A549 (cell line): ENCODE measurements around the gene ELAC2. TPM values are rescaled to one million over a fixed set of nuclear protein-coding genes. Genes with fewer than 3 reads are reported as not detected.

Source experiments
- ATAC-seq, 2 experiments: fragments of 200-7000 bp in 1 of 2; fragments of >200 bp in 1 of 2; cut with Nextera tagmentation in 1 of 2; cut with Tn5 transposase in 1 of 2; 3 replicates each; pipeline versions ENCODE4 v1.8.0 to v1.9.1; 2018 to 2020; ENCODE audit warnings: mild to moderate bottlenecking in 1 of 2, moderate library complexity in 1 of 2
- CTCF ChIA-PET: fragments of 300-600 bp; sonication (Branson Sonifier 250); formaldehyde crosslinking; extraction: SDS; loops from one replicate; lab custom pipeline; 2021; ENCODE audit warnings: antibody characterized with exemption, inconsistent platforms; lab: Yijun Ruan, JAX
- POLR2A ChIA-PET: fragments of 350-600 bp; formaldehyde crosslinking; extraction: SDS; loops from one replicate; lab custom pipeline; 2021; ENCODE audit warnings: antibody characterized with exemption, inconsistent platforms; lab: Yijun Ruan, JAX
- DNase-seq, 2 experiments: peaks; one replicate each; pipeline versions ENCODE4 v3.0.0 to v3.0.0-alpha.2; 2011 to 2016; ENCODE audit warnings: low read depth in 1 of 2, low spot score in 1 of 2
- FAIRE-seq: peaks from 2 replicates; lab custom pipeline; 2011; peaks lifted over from hg19 to GRCh38; lab: Jason Lieb, UNC
- H3K27ac ChIP-seq, 2 experiments: fragments of >200 bp; sonication (Bioruptor Twin); formaldehyde crosslinking; 3 replicates each; pipeline ENCODE4 v1.5.1; 2016 to 2017
- H3K4me1 ChIP-seq: fragments of >200 bp; sonication (Bioruptor Twin); formaldehyde crosslinking; 3 replicates; pipeline ENCODE4 v1.6.1; 2016
- H3K4me2 ChIP-seq: fragments of >200 bp; sonication (Bioruptor Twin); formaldehyde crosslinking; 3 replicates; pipeline ENCODE4 v1.6.1; 2016
- H3K4me3 ChIP-seq: fragments of >200 bp; sonication (Bioruptor Twin); formaldehyde crosslinking; 3 replicates; pipeline ENCODE4 v1.5.1; 2016
- H3K9me3 ChIP-seq: fragments of >200 bp; sonication (Bioruptor Twin); formaldehyde crosslinking; 3 replicates; pipeline ENCODE4 v1.6.1; 2016
- ATOH8 ChIP-seq: fragments of 250-450 bp; sonication (Bioruptor Pico); IDR thresholded peaks from 2 replicates; pipeline ENCODE4 v1.5.0; 2020; ENCODE audit warnings: low read depth, mild to moderate bottlenecking, moderate library complexity
- BCL3 ChIP-seq: fragments of >200 bp; sonication (Bioruptor Twin); formaldehyde crosslinking; IDR thresholded peaks from 3 replicates; pipeline ENCODE4 v1.6.1; 2016
- CHD4 ChIP-seq: fragments of 200-600 bp; sonication (generic); IDR thresholded peaks from 2 replicates; pipeline ENCODE4 v1.6.1; 2016; ENCODE audit warnings: antibody characterized with exemption, mild to moderate bottlenecking, borderline replicate concordance
- CTCF ChIP-seq: fragments of >200 bp; sonication (Bioruptor Twin); formaldehyde crosslinking; IDR thresholded peaks from 3 replicates; pipeline ENCODE4 v1.5.1; 2016
- E2F6 ChIP-seq: IDR thresholded peaks from 2 replicates; pipeline ENCODE4 v1.6.1; 2012; ENCODE audit warnings: low read depth, borderline replicate concordance
- FOXS1 ChIP-seq: fragments of 250-450 bp; sonication (Bioruptor Pico); IDR thresholded peaks from 2 replicates; pipeline ENCODE4 v1.5.0; 2020; ENCODE audit warnings: mild to moderate bottlenecking, moderate library complexity
- JUNB ChIP-seq: fragments of >200 bp; sonication (Bioruptor Twin); formaldehyde crosslinking; IDR thresholded peaks from 2 replicates; pipeline ENCODE4 v1.6.1; 2016
- MAFK ChIP-seq: fragments of 450-650 bp; IDR thresholded peaks from 2 replicates; pipeline ENCODE4 v1.6.1; 2014; ENCODE audit not compliant: partially characterized antibody
- MAZ ChIP-seq: fragments of 150-350 bp; IDR thresholded peaks from 2 replicates; pipeline ENCODE4 v1.6.1; 2014; ENCODE audit warnings: antibody characterized with exemption, low read depth, low read length, borderline replicate concordance
- NPAS2 ChIP-seq: fragments of 250-450 bp; sonication (Bioruptor Pico); IDR thresholded peaks from 2 replicates; pipeline ENCODE4 v1.8.0; 2022; ENCODE audit warnings: mild to moderate bottlenecking, moderate library complexity, borderline replicate concordance
- RAD21 ChIP-seq, 2 experiments: fragments of >200 bp in 1 of 2; sonication (Bioruptor Twin) in 1 of 2; formaldehyde crosslinking in 1 of 2; IDR thresholded peaks in 1 of 2; conservative IDR thresholded peaks in 1 of 2; 2 replicates in 1 of 2; 3 replicates in 1 of 2; pipeline ENCODE4 v1.6.1; 2012 to 2018; ENCODE audit warnings: inconsistent platforms in 1 of 2
- RNF2 ChIP-seq: fragments of 200-600 bp; sonication (generic); IDR thresholded peaks from 2 replicates; pipeline ENCODE4 v1.6.1; 2016; ENCODE audit warnings: low read depth, mild to moderate bottlenecking, antibody characterized with exemption, moderate library complexity, borderline replicate concordance
- SMC3 ChIP-seq: fragments of >200 bp; sonication (Bioruptor Twin); formaldehyde crosslinking; IDR thresholded peaks from 3 replicates; pipeline ENCODE4 v1.6.1; 2018; ENCODE audit warnings: inconsistent platforms
- USF2 ChIP-seq: fragments of 450-650 bp; IDR thresholded peaks from 2 replicates; pipeline ENCODE4 v1.6.1; 2014; ENCODE audit warnings: antibody characterized with exemption
- ZC3H11A ChIP-seq: fragments of 450-650 bp; IDR thresholded peaks from 2 replicates; pipeline ENCODE4 v1.6.1; 2014; ENCODE audit warnings: antibody characterized with exemption, mild to moderate bottlenecking
- WGBS: methylation state at CpG from one replicate; pipeline ENCODE4 v1.1.6; 2017; ENCODE audit errors: missing lambda C conversion rate; 5-methylcytosine and 5-hydroxymethylcytosine counted together
- polyA plus RNA-seq, 4 experiments: library from polyadenylated mRNA; depleted of rRNA in 3 of 4; stranded (reverse); fragments of >200 nt; fragmentation: RNase III in 1 of 4; extraction: RNeasy Plus Mini Kit Qiagen cat#74134 plus additional on column Dnase treatment in 1 of 4; gene quantifications; 2 replicates in 3 of 4; 3 replicates in 1 of 4; pipeline ENCODE4 v1.2.3, GENCODE V29; 2011 to 2017

ELAC2 gene
- polyA plus RNA-seq, 2 of the 4 experiments (the other 2 are of a cell fraction) = 97.9 to 106 TPM

- ChIA-PET POLR2A (no interaction called here), CTCF (interaction anchor here (1.0 to 8.3 kb wide), 18 partner anchors 6 to 1532 kb away, joined by 3 to 111 read pairs (median 4); no protein-coding TSS in a partner anchor)
- Histone ChIP-seq H3K4me3 (peak overlapping the region; percentile 45), H3K27ac (peak overlapping the region; percentile 31 to 62; a peak in 3 of 6 replicates), H3K4me1 (peaks cover 5% of the 10 kb centered on the region; the same call in 1 of the 3 replicates), H3K9me3 (no peaks in the 10 kb centered on the region), H3K4me2 (peak overlapping the region; percentile 86)
- DNase-seq = peak; percentile 75 to 79
- peak; percentile 87 to 98 for ATAC-seq
- FAIRE-seq = no peak
- TF ChIP-seq BCL3 (no peak), SMC3 (peak; percentile 35; the same call in 2 of the 3 replicates), NPAS2 (CRISPR knock-in tag) (no peak), CTCF (peak; percentile 96), RAD21 (conservative IDR thresholded peaks at IDR 0.05 in 1 of 2, IDR thresholded peaks at IDR 0.05 in 1 of 2) (peak; percentile 16 to 20; a peak in 1 of 5 replicates)
- TF ChIP-seq, all 56 proteins: peak for 3
- 12% methylated on average over 19 of the region's 19 CpGs for WGBS
Observed at GRCh38 chr17:13024526-13025257, 6.9 kb upstream of the ELAC2 start.

GRCh38 chr17:13024016-13024415, 6.2 kb upstream of the ELAC2 start:
- DNase-seq (peak in 1 of 2 experiments; percentile 30), FAIRE-seq (no peak)
- peaks cover 5% of the 10 kb centered on the region; the same call in 1 of the 3 replicates for H3K4me1 ChIP-seq
- peak overlapping the region; percentile 45; the same call in 2 of the 3 replicates for H3K4me3 ChIP-seq
- POLR2A ChIA-PET = no interaction called here
- 35% methylated on average over 6 of the region's 6 CpGs for WGBS
- H3K27ac ChIP-seq = no peak overlapping the region
- CTCF ChIA-PET = interaction anchor here (0.7 to 8.3 kb wide), 15 partner anchors 7 to 1533 kb away, joined by 3 to 111 read pairs (median 4); no protein-coding TSS in a partner anchor
- TF ChIP-seq CHD4 = no peak
- TF ChIP-seq E2F6 = no peak
- TF ChIP-seq RNF2 = no peak
- no peak for TF ChIP-seq MAZ
- no peak for TF ChIP-seq MAFK
- TF ChIP-seq USF2 = peak; percentile 9; the same call in 1 of the 2 replicates
- TF ChIP-seq, all 56 proteins: peak for 1
- ATAC-seq = peak; percentile 63 to 65
- Histone ChIP-seq H3K9me3 (no peaks in the 10 kb centered on the region), H3K4me2 (peak overlapping the region; percentile 86)

- Histone ChIP-seq H3K4me2 (peak overlapping the region; percentile 77), H3K4me1 (peaks cover 13% of the 10 kb centered on the region), H3K27ac (peak overlapping the region; percentile 85 to 91), H3K4me3 (peak overlapping the region; percentile 80), H3K9me3 (no peaks in the 10 kb centered on the region)
- WGBS = 13% methylated on average over 20 of the region's 21 CpGs
- peak; percentile 55 to 58 for ATAC-seq
- no peak for FAIRE-seq
- POLR2A ChIA-PET = interaction anchor here (0.6 to 2.1 kb wide), 9 partner anchors 9 to 1020 kb away, joined by 3 to 18 read pairs (median 7); partner anchors contain the start of gene ZNF18
- DNase-seq = peak in 1 of 2 experiments; percentile 44
- CTCF ChIA-PET = interaction anchor here (1.2 to 8.3 kb wide), 4 partner anchors 8 to 25 kb away, joined by 3 to 111 read pairs (median 26); no protein-coding TSS in a partner anchor
- TF ChIP-seq JUNB = no peak
- TF ChIP-seq ATOH8 (CRISPR knock-in tag) = no peak
- no peak for TF ChIP-seq RAD21 (conservative IDR thresholded peaks at IDR 0.05 in 1 of 2, IDR thresholded peaks at IDR 0.05 in 1 of 2)
- no peak for TF ChIP-seq ZC3H11A
- TF ChIP-seq MAFK = no peak
- TF ChIP-seq FOXS1 (CRISPR knock-in tag) = no peak
- TF ChIP-seq, all 56 proteins: peak for 0
Observed at GRCh38 chr17:13016881-13017654, 759 bp downstream of the ELAC2 start.
